ENCODE data around the gene ATXN10.
"Not testable (repeated sequence)": the region's sequence is repeated elsewhere in the genome, so short reads cannot be mapped to it uniquely, and the experiment has no call there.

Gene ATXN10

DNA sequence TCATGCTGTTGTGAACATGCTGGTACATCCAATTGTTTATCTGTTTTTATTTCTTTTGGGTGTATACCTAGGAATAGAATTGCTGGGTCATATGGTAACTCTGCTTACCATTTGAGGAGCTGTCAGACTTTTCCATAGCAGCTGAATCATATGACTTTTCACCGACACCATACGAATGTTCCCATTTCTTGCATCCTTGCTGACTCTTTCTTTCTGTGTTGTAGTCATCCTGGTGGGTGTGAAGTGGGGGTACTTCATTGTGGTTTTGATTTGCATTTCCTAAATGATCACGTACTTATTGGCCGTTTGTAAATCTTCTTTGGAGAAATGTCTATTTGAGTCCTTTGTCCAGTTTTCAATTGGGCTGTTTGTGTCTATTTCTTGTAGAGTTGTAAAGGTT is 26.5 kb downstream of the ATXN10 start:
- Histone ChIP-seq H3K36me3 (ENCODE audit: control insufficient read depth in 1 of 2, insufficient read depth in 2 of 2, low read length in 2 of 2) (peaks cover 29 to 47% of the 10 kb centered on the region in 2 donors), H3K4me1 (ENCODE audit: control insufficient read depth in 1 of 2, insufficient read depth in 2 of 2, low read length in 2 of 2) (no peaks in the 10 kb centered on the region), H3K27me3 (ENCODE audit: low read depth, low read length) (no peaks in the 10 kb centered on the region), H3K27ac (ENCODE audit: low read length) (no peak overlapping the region), H3K9me3 (ENCODE audit: control insufficient read depth in 1 of 2, low read length in 2 of 2) (no peaks in the 10 kb centered on the region), H3K4me3 (ENCODE audit: low read depth in 1 of 2, low read length in 2 of 2) (no peak overlapping the region)

DNA sequence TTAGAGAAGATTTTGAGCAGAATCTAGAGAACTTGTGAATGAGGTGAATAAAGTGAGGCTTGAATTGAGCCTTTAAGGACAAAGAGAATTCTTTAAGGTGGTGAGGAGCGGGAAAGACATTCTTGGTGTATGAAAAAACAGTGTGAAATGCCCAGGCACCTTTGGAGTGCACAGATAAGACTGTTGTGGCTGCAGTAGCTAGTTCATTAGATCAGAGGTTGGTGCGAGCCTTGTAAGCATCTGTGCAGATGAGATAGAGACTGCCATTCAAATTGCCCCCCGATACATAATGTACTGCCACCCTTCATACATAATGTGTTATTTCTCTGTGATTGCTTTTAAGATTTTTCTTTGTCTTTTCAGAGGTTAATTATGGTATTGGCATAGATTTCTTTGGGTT is 31.3 kb downstream of the ATXN10 start:
- H3K4me3 ChIP-seq (ENCODE audit: low read depth in 1 of 2, low read length in 2 of 2), result no peak overlapping the region
- peaks cover 33 to 39% of the 10 kb centered on the region in 2 donors for H3K36me3 ChIP-seq (ENCODE audit: control insufficient read depth in 1 of 2, insufficient read depth in 2 of 2, low read length in 2 of 2)
- peaks cover under 1 to 2% of the 10 kb centered on the region in 2 donors for H3K4me1 ChIP-seq (ENCODE audit: control insufficient read depth in 1 of 2, insufficient read depth in 2 of 2, low read length in 2 of 2)
- H3K9me3 ChIP-seq (ENCODE audit: control insufficient read depth in 1 of 2, low read length in 2 of 2), result no peaks in the 10 kb centered on the region
- H3K27ac ChIP-seq (ENCODE audit: low read length), result no peak overlapping the region
- no peaks in the 10 kb centered on the region for H3K27me3 ChIP-seq (ENCODE audit: low read depth, low read length)

GRCh38 chr22:45703758-45704157 is 32.1 kb downstream of the ATXN10 start:
- no peak overlapping the region for H3K27ac ChIP-seq (ENCODE audit: low read length)
- no peaks in the 10 kb centered on the region for H3K9me3 ChIP-seq (ENCODE audit: control insufficient read depth in 1 of 2, low read length in 2 of 2)
- H3K36me3 ChIP-seq (ENCODE audit: control insufficient read depth in 1 of 2, insufficient read depth in 2 of 2, low read length in 2 of 2), result peaks cover 36% of the 10 kb centered on the region in 2 donors
- no peaks in the 10 kb centered on the region for H3K27me3 ChIP-seq (ENCODE audit: low read depth, low read length)
- H3K4me1 ChIP-seq (ENCODE audit: control insufficient read depth in 1 of 2, insufficient read depth in 2 of 2, low read length in 2 of 2), result peaks cover 4% of the 10 kb centered on the region in 2 donors
- no peak overlapping the region for H3K4me3 ChIP-seq (ENCODE audit: low read depth in 1 of 2, low read length in 2 of 2)

DNA sequence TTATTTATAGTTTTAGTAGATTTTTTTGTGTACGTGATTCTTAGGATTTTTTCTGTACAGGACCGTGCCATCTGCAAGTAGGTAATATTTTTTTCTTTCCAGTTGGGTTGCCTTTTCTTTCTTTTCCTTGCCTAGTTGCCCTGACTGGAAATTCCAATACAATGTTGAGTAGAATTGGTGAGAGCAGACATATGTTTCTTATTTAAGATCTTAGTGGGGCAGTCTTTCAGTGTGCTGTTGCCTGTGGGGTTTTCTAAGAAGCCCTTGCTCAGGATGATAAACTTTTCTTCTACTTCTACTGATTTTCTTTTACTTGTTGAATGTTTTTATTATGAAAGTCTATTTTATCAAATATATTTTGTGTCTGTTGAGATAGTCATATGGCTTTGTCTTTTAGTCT is 33.0 kb downstream of the ATXN10 start:
- Histone ChIP-seq H3K27ac (ENCODE audit: low read length) (no peak overlapping the region), H3K36me3 (ENCODE audit: control insufficient read depth in 1 of 2, insufficient read depth in 2 of 2, low read length in 2 of 2) (peaks cover 35 to 36% of the 10 kb centered on the region in 2 donors), H3K4me3 (ENCODE audit: low read depth in 1 of 2, low read length in 2 of 2) (no peak overlapping the region), H3K4me1 (ENCODE audit: control insufficient read depth in 1 of 2, insufficient read depth in 2 of 2, low read length in 2 of 2) (peaks cover 4 to 10% of the 10 kb centered on the region in 2 donors), H3K9me3 (ENCODE audit: control insufficient read depth in 1 of 2, low read length in 2 of 2) (no peaks in the 10 kb centered on the region), H3K27me3 (ENCODE audit: low read depth, low read length) (no peaks in the 10 kb centered on the region)

GRCh38 chr22:45707605-45708004 is 36.0 kb downstream of the ATXN10 start:
- H3K4me1 ChIP-seq (ENCODE audit: control insufficient read depth in 1 of 2, insufficient read depth in 2 of 2, low read length in 2 of 2), result peaks cover 4 to 15% of the 10 kb centered on the region in 2 donors
- no peak overlapping the region for H3K4me3 ChIP-seq (ENCODE audit: low read depth in 1 of 2, low read length in 2 of 2)
- H3K27me3 ChIP-seq (ENCODE audit: low read depth, low read length), result no peaks in the 10 kb centered on the region
- H3K9me3 ChIP-seq (ENCODE audit: control insufficient read depth in 1 of 2, low read length in 2 of 2), result no peaks in the 10 kb centered on the region
- H3K36me3 ChIP-seq (ENCODE audit: control insufficient read depth in 1 of 2, insufficient read depth in 2 of 2, low read length in 2 of 2), result peaks cover 20 to 29% of the 10 kb centered on the region in 2 donors
- H3K27ac ChIP-seq (ENCODE audit: low read length), result no peak overlapping the region

DNA sequence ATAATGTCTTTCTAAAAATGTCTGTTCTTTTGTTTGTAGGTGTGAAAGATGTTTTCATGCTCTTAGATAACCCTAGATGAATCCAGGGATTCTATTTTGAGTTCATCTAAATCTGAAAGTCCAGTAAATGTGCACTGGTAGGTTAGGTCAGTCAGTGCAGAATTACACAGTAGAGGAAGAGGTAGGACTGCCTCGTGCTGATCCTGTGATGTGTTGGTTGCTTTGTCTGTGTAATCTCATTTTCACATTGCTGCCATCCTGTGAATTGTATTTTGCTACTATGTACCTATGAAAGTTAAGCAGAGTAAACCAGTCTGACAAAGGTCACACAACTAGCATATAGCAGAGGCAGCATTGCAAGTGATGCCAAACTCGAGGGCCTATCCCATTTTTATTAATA is 36.5 kb downstream of the ATXN10 start:
- no peaks in the 10 kb centered on the region for H3K9me3 ChIP-seq (ENCODE audit: control insufficient read depth in 1 of 2, low read length in 2 of 2)
- peaks cover 18 to 24% of the 10 kb centered on the region in 2 donors for H3K36me3 ChIP-seq (ENCODE audit: control insufficient read depth in 1 of 2, insufficient read depth in 2 of 2, low read length in 2 of 2)
- no peak overlapping the region for H3K27ac ChIP-seq (ENCODE audit: low read length)
- H3K4me1 ChIP-seq (ENCODE audit: control insufficient read depth in 1 of 2, insufficient read depth in 2 of 2, low read length in 2 of 2), result peaks cover 4 to 15% of the 10 kb centered on the region in 2 donors
- H3K4me3 ChIP-seq (ENCODE audit: low read depth in 1 of 2, low read length in 2 of 2), result no peak overlapping the region
- no peaks in the 10 kb centered on the region for H3K27me3 ChIP-seq (ENCODE audit: low read depth, low read length)

GRCh38 chr22:45709060-45709739 is 37.6 kb downstream of the ATXN10 start:
- peaks cover 16 to 17% of the 10 kb centered on the region in 2 donors for H3K36me3 ChIP-seq (ENCODE audit: control insufficient read depth in 1 of 2, insufficient read depth in 2 of 2, low read length in 2 of 2)
- no peak overlapping the region for H3K4me3 ChIP-seq (ENCODE audit: low read depth in 1 of 2, low read length in 2 of 2)
- no peak overlapping the region for H3K27ac ChIP-seq (ENCODE audit: low read length)

DNA sequence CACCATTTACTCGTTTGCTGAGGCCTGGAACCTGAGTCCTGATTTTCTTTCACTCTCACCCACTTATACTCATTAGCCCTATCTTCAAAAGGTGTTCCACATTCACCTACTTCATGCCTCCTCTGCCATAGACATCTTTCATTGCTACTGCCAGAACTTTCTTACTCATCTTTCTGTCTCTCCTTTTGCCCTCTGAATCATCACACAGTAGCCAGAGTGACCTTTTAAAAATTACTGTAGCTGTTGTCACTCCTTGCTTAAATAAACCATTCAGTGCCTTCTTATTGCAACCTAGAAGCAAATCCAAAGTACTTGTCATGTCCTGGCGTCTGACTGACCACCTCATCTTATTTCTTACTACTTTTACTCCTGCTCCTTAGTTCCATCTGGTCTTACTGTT is 38.2 kb downstream of the ATXN10 start:
- H3K4me3 ChIP-seq (ENCODE audit: low read depth in 1 of 2, low read length in 2 of 2), result no peak overlapping the region
- H3K27me3 ChIP-seq (ENCODE audit: low read depth, low read length), result no peaks in the 10 kb centered on the region
- no peaks in the 10 kb centered on the region for H3K9me3 ChIP-seq (ENCODE audit: control insufficient read depth in 1 of 2, low read length in 2 of 2)
- no peak overlapping the region for H3K27ac ChIP-seq (ENCODE audit: low read length)
- peaks cover 16 to 17% of the 10 kb centered on the region in 2 donors for H3K36me3 ChIP-seq (ENCODE audit: control insufficient read depth in 1 of 2, insufficient read depth in 2 of 2, low read length in 2 of 2)
- peaks cover 4 to 15% of the 10 kb centered on the region in 2 donors for H3K4me1 ChIP-seq (ENCODE audit: control insufficient read depth in 1 of 2, insufficient read depth in 2 of 2, low read length in 2 of 2)

More at GRCh38 chr22:45709060-45709739, 37.6 kb downstream of the ATXN10 start:
- Histone ChIP-seq H3K27me3 (ENCODE audit: low read depth, low read length) (no peaks in the 10 kb centered on the region), H3K4me1 (ENCODE audit: control insufficient read depth in 1 of 2, insufficient read depth in 2 of 2, low read length in 2 of 2) (peaks cover 4 to 15% of the 10 kb centered on the region in 2 donors), H3K9me3 (ENCODE audit: control insufficient read depth in 1 of 2, low read length in 2 of 2) (no peaks in the 10 kb centered on the region)

DNA sequence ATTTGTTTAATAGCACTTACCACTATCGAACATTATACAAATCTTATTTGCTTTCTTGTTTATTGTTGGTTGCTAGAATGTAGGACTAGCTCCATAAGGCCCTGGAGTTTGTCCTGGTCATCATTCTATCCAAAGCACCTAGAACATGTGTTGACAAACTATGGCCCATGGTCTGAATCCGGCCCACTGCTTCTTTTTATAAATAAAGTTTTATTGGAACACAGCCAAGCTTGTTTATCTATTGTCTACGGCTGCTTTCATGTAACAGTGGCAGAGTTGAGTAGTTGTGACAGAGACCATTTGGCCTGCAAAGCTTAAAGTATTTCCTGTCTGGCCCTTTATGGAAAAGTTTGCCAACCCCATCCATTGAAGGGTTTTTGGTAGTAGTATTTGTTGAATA is 38.8 kb downstream of the ATXN10 start:
- Histone ChIP-seq H3K4me1 (ENCODE audit: control insufficient read depth in 1 of 2, insufficient read depth in 2 of 2, low read length in 2 of 2) (peaks cover 4 to 15% of the 10 kb centered on the region in 2 donors), H3K27me3 (ENCODE audit: low read depth, low read length) (no peaks in the 10 kb centered on the region), H3K27ac (ENCODE audit: low read length) (no peak overlapping the region), H3K9me3 (ENCODE audit: control insufficient read depth in 1 of 2, low read length in 2 of 2) (no peaks in the 10 kb centered on the region), H3K4me3 (ENCODE audit: low read depth in 1 of 2, low read length in 2 of 2) (no peak overlapping the region), H3K36me3 (ENCODE audit: control insufficient read depth in 1 of 2, insufficient read depth in 2 of 2, low read length in 2 of 2) (peaks cover 15 to 17% of the 10 kb centered on the region in 2 donors)

GRCh38 chr22:45714390-45714789 is 42.8 kb downstream of the ATXN10 start:
- not testable (repeated sequence) for H3K4me3 ChIP-seq (ENCODE audit: low read depth in 1 of 2, low read length in 2 of 2); H3K4me1 ChIP-seq (ENCODE audit: control insufficient read depth in 1 of 2, insufficient read depth in 2 of 2, low read length in 2 of 2); H3K27me3 ChIP-seq (ENCODE audit: low read depth, low read length); H3K9me3 ChIP-seq (ENCODE audit: control insufficient read depth in 1 of 2, low read length in 2 of 2); H3K27ac ChIP-seq (ENCODE audit: low read length)
- peaks cover 19 to 24% of the 10 kb centered on the region in 2 donors for H3K36me3 ChIP-seq (ENCODE audit: control insufficient read depth in 1 of 2, insufficient read depth in 2 of 2, low read length in 2 of 2)

DNA sequence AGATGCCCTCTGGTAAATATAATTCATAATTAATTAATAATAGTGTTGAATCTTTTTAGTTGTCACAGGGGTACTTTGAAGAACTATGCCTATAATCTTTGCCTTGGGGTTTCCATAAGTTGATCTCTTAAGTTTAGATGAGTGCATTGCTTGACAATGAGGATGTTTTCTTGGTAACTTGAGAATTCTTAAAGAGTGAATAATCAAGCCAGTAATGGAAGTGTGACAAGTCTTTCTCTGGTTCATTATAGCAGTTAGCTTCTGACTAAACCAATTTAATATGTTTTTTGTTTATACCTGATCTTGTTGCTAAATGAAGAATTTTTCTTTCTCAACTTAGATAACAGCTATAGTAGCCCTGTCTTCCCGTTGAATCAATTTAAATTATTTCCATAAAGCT is 46.2 kb downstream of the ATXN10 start:
- Histone ChIP-seq H3K27ac (ENCODE audit: low read length) (no peak overlapping the region), H3K27me3 (ENCODE audit: low read depth, low read length) (no peaks in the 10 kb centered on the region), H3K36me3 (ENCODE audit: control insufficient read depth in 1 of 2, insufficient read depth in 2 of 2, low read length in 2 of 2) (peaks cover 18 to 19% of the 10 kb centered on the region in 2 donors), H3K9me3 (ENCODE audit: control insufficient read depth in 1 of 2, low read length in 2 of 2) (no peaks in the 10 kb centered on the region), H3K4me3 (ENCODE audit: low read depth in 1 of 2, low read length in 2 of 2) (no peak overlapping the region), H3K4me1 (ENCODE audit: control insufficient read depth in 1 of 2, insufficient read depth in 2 of 2, low read length in 2 of 2) (no peaks in the 10 kb centered on the region)

- Histone ChIP-seq H3K4me1 (ENCODE audit: control insufficient read depth in 1 of 2, insufficient read depth in 2 of 2, low read length in 2 of 2) (no peaks in the 10 kb centered on the region), H3K27me3 (ENCODE audit: low read depth, low read length) (no peaks in the 10 kb centered on the region), H3K27ac (ENCODE audit: low read length) (no peak overlapping the region), H3K9me3 (ENCODE audit: control insufficient read depth in 1 of 2, low read length in 2 of 2) (no peaks in the 10 kb centered on the region), H3K36me3 (ENCODE audit: control insufficient read depth in 1 of 2, insufficient read depth in 2 of 2, low read length in 2 of 2) (peaks cover 13 to 20% of the 10 kb centered on the region in 2 donors), H3K4me3 (ENCODE audit: low read depth in 1 of 2, low read length in 2 of 2) (no peak overlapping the region)
Measured at GRCh38 chr22:45718391-45718790, 46.8 kb downstream of the ATXN10 start.

Data from muscle layer of duodenum (tissue), 2 donors.